Measurements from ENCODE around the gene POSTN.
"Not testable (repeated sequence)": the region's sequence is repeated elsewhere in the genome, so short reads cannot be mapped to it uniquely, and the experiment has no call there.

The POSTN gene

DNA sequence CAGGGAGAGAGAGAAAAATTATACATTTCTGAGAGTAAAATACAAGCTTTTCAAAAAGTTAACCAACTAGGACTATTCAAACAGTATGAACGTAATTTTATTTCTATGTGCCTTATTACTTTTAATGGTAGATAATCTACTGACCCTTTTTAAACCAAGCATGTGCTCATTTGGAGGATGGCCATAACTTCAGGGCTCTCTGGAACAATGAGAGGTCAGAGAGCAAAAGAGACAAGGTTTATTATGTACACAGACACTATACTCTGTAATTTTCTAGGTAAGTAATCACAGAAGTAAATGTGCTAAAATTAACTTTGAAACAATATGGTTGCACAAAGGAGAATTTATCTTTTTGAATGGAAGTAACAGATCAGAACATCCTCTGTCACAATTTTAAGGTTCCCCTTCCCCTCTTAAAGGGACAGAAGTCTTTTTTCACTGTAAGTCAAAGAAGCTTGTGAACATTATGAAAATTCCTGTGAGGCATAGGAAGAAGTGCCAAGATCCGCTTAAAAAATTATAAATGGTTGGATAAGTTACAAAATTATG, 1.0 kb downstream of the POSTN start:
- Histone ChIP-seq H3K9me3 (ENCODE audit: insufficient read depth, low read length) (no peaks in the 10 kb centered on the region), H3K79me2 (ENCODE audit: low read length) (no peaks in the 10 kb centered on the region), H3K36me3 (replicated peaks; ENCODE audit: low read depth, low read length) (no peaks in the 10 kb centered on the region), H3K4me2 (ENCODE audit: low read length) (no peak overlapping the region), H4K20me1 (ENCODE audit: insufficient read depth, low read length) (no peaks in the 10 kb centered on the region), H3K9ac (ENCODE audit: low read length) (no peak overlapping the region), H3K27me3 (ENCODE audit: low read depth, low read length) (peaks cover 18% of the 10 kb centered on the region), H3K4me1 (ENCODE audit: low read length) (no peaks in the 10 kb centered on the region), H2AFZ (ENCODE audit: low read depth, low read length) (no peak overlapping the region), H3K27ac (ENCODE audit: low read length) (no peak overlapping the region), H3K4me3 (ENCODE audit: low read length) (no peak overlapping the region)
- no peak for TF ChIP-seq EZH2phosphoT487 (IDR thresholded peaks at IDR 0.05; ENCODE audit: low read depth)
- TF ChIP-seq, protein P1, sequence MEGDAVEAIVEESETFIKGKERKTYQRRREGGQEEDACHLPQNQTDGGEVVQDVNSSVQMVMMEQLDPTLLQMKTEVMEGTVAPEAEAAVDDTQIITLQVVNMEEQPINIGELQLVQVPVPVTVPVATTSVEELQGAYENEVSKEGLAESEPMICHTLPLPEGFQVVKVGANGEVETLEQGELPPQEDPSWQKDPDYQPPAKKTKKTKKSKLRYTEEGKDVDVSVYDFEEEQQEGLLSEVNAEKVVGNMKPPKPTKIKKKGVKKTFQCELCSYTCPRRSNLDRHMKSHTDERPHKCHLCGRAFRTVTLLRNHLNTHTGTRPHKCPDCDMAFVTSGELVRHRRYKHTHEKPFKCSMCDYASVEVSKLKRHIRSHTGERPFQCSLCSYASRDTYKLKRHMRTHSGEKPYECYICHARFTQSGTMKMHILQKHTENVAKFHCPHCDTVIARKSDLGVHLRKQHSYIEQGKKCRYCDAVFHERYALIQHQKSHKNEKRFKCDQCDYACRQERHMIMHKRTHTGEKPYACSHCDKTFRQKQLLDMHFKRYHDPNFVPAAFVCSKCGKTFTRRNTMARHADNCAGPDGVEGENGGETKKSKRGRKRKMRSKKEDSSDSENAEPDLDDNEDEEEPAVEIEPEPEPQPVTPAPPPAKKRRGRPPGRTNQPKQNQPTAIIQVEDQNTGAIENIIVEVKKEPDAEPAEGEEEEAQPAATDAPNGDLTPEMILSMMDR (IDR thresholded peaks at IDR 0.05; ENCODE audit: low read depth, low read length), result no peak

DNA sequence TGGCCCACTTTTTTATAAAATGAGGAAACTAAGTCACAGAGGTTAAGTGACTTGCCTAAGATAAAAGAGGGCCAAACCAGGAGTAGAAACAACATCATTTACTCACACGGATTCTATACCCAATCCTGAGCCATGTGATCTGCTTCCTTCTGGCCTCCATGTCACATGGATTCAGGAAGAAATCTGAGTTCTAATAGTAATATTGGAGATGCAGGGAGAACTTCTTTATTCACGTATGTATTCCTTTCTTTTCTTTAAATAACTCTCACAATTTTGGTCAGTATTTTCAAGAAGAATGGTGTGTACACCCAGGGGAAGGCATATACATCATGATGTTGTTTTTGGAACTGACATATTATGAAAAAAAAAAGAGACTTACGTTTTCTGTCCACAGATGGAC, 1.8 kb downstream of the POSTN start:
- TF ChIP-seq EZH2phosphoT487 (IDR thresholded peaks at IDR 0.05; ENCODE audit: low read depth), result no peak
- TF ChIP-seq, protein P1 (IDR thresholded peaks at IDR 0.05; ENCODE audit: low read depth, low read length), result no peak
- Histone ChIP-seq H3K27me3 (ENCODE audit: low read depth, low read length) (peaks cover 11% of the 10 kb centered on the region), H2AFZ (ENCODE audit: low read depth, low read length) (no peak overlapping the region), H3K79me2 (ENCODE audit: low read length) (no peaks in the 10 kb centered on the region), H4K20me1 (ENCODE audit: insufficient read depth, low read length) (no peaks in the 10 kb centered on the region), H3K4me3 (ENCODE audit: low read length) (no peak overlapping the region), H3K36me3 (replicated peaks; ENCODE audit: low read depth, low read length) (no peaks in the 10 kb centered on the region), H3K4me1 (ENCODE audit: low read length) (no peaks in the 10 kb centered on the region), H3K4me2 (ENCODE audit: low read length) (no peak overlapping the region), H3K9me3 (ENCODE audit: insufficient read depth, low read length) (no peaks in the 10 kb centered on the region), H3K9ac (ENCODE audit: low read length) (no peak overlapping the region), H3K27ac (ENCODE audit: low read length) (no peak overlapping the region)

DNA sequence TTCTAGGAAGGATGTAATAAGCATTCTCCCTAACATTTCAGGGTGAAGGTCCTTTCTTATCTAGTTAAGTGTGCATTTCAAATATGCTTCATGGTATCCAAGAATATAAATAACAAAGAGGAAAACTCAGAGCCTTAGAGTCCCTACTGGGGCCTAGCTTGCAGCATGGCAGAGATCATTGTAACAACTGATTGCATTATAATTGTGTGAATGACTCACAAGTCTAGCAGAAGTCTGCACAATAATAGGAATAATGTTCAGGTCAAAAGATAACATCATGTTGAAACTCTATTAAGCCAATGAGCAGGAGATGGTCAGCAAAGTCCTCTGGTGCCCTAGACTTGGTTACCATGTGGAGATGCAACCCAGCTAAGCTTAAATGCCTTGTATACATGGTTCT, 3.4 kb downstream of the POSTN start:
- Histone ChIP-seq H3K27ac (ENCODE audit: low read length) (no peak overlapping the region), H4K20me1 (ENCODE audit: insufficient read depth, low read length) (no peaks in the 10 kb centered on the region), H3K4me2 (ENCODE audit: low read length) (no peak overlapping the region), H3K4me1 (ENCODE audit: low read length) (no peaks in the 10 kb centered on the region), H3K4me3 (ENCODE audit: low read length) (no peak overlapping the region), H3K36me3 (replicated peaks; ENCODE audit: low read depth, low read length) (no peaks in the 10 kb centered on the region), H3K9ac (ENCODE audit: low read length) (no peak overlapping the region), H3K79me2 (ENCODE audit: low read length) (no peaks in the 10 kb centered on the region), H3K9me3 (ENCODE audit: insufficient read depth, low read length) (no peaks in the 10 kb centered on the region), H2AFZ (ENCODE audit: low read depth, low read length) (no peak overlapping the region), H3K27me3 (ENCODE audit: low read depth, low read length) (no peaks in the 10 kb centered on the region)
- TF ChIP-seq EZH2phosphoT487 (IDR thresholded peaks at IDR 0.05; ENCODE audit: low read depth), result no peak
- TF ChIP-seq, protein P1 (IDR thresholded peaks at IDR 0.05; ENCODE audit: low read depth, low read length), result no peak

DNA sequence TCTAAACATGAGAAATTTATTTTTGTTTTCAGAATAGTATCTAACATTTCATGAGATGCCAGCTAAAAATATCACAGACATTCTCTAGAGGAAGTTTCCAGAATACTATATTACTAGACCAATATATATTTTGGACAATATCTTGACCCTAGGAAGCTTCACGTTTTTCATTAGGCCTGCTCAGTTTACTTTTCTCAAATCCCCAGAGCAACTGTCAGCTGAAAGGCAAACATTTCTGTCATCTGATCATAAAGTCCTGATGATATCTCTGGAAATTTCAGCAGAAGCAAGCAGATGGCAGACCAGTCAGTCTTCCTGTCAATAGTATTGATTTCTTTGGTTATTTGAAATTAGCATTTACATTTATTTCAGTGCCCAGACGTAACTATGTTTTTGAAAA, 4.0 kb downstream of the POSTN start:
- Histone ChIP-seq H4K20me1 (ENCODE audit: insufficient read depth, low read length) (no peaks in the 10 kb centered on the region), H3K36me3 (replicated peaks; ENCODE audit: low read depth, low read length) (no peaks in the 10 kb centered on the region), H3K4me2 (ENCODE audit: low read length) (no peak overlapping the region), H3K4me3 (ENCODE audit: low read length) (no peak overlapping the region), H3K4me1 (ENCODE audit: low read length) (no peaks in the 10 kb centered on the region), H3K79me2 (ENCODE audit: low read length) (no peaks in the 10 kb centered on the region), H2AFZ (ENCODE audit: low read depth, low read length) (no peak overlapping the region), H3K9me3 (ENCODE audit: insufficient read depth, low read length) (no peaks in the 10 kb centered on the region), H3K27me3 (ENCODE audit: low read depth, low read length) (no peaks in the 10 kb centered on the region), H3K27ac (ENCODE audit: low read length) (no peak overlapping the region), H3K9ac (ENCODE audit: low read length) (no peak overlapping the region)
- no peak for TF ChIP-seq EZH2phosphoT487 (IDR thresholded peaks at IDR 0.05; ENCODE audit: low read depth)
- TF ChIP-seq, protein P1 (IDR thresholded peaks at IDR 0.05; ENCODE audit: low read depth, low read length), result no peak

DNA sequence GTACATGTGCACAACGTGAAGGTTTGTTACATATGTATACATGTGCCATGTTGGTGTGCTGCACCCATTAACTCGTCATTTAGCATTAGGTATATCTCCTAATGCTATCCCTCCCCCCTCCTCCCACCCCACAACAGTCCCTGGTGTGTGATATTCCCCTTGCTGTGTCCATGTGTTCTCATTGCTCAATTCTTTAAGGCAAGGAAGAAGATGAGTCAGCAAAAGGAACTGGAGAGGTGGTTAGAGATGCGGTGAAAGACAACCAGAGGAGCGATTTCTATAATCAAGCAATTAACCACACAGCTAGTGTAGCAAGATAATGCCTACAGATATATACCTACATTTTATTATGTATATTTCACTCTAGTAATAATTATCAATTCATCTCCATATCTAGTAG, 9.2 kb downstream of the POSTN start:
- H3K79me2 ChIP-seq (ENCODE audit: low read length); H3K9me3 ChIP-seq (ENCODE audit: insufficient read depth, low read length); H3K9ac ChIP-seq (ENCODE audit: low read length); H3K4me1 ChIP-seq (ENCODE audit: low read length); H3K36me3 ChIP-seq (replicated peaks; ENCODE audit: low read depth, low read length); H3K27me3 ChIP-seq (ENCODE audit: low read depth, low read length); H3K4me2 ChIP-seq (ENCODE audit: low read length); H4K20me1 ChIP-seq (ENCODE audit: insufficient read depth, low read length); H2AFZ ChIP-seq (ENCODE audit: low read depth, low read length); H3K27ac ChIP-seq (ENCODE audit: low read length); H3K4me3 ChIP-seq (ENCODE audit: low read length): not testable (repeated sequence)

All from OCI-LY3 (cell line).